Gastroesophageal sphincter (tissue), 4 donors: ENCODE measurements around the gene C1orf21. TPM values are rescaled to one million over a fixed set of nuclear protein-coding genes. Genes with fewer than 3 reads are reported as not detected.
A peak's percentile ranks its signal among the peaks of the same experiment; 100 is the strongest.

ENCODE experiments used
- ATAC-seq: fragments of 150-250 bp; one replicate; pipeline ENCODE4 v1.9.1; 2016; ENCODE audit warnings: mild to moderate bottlenecking, moderate library complexity
- H3K27ac ChIP-seq, 4 donors: fragments of 200-600 bp; sonication (generic) in 3 of 4; 1 replicate in 3 of 4; 2 replicates in 1 of 4; pipeline ENCODE4 v1.5.1; 2016 to 2019
- H3K27me3 ChIP-seq: fragments of 200-600 bp; sonication (generic); one replicate; pipeline ENCODE4 v1.5.1; 2019
- H3K36me3 ChIP-seq, 2 donors: fragments of 200-600 bp; sonication (generic); one replicate each; pipeline ENCODE4 v1.5.1; 2019; ENCODE audit warnings: control low read depth in 1 of 2
- H3K4me1 ChIP-seq, 3 donors: fragments of 200-600 bp; sonication (generic); 1 replicate in 2 of 3; 2 replicates in 1 of 3; pipeline ENCODE4 v1.5.1; 2016 to 2019; ENCODE audit warnings: control low read depth in 2 of 3
- H3K4me3 ChIP-seq, 2 donors: fragments of 200-600 bp; sonication (generic); one replicate each; pipeline ENCODE4 v1.5.1; 2019; ENCODE audit warnings: mild to moderate bottlenecking in 1 of 2, moderate library complexity in 1 of 2
- H3K9me3 ChIP-seq, 3 donors: fragments of 200-600 bp; sonication (generic); one replicate each; pipeline ENCODE4 v1.5.1; 2017 to 2019; ENCODE audit warnings: control low read depth in 2 of 3
- CTCF ChIP-seq, 4 experiments: fragments of 200-600 bp in 2 of 4; fragments of 450-650 bp in 2 of 4; sonication (generic) in 1 of 4; IDR thresholded peaks; one replicate each; pipeline ENCODE4 v1.5.1; 2017 to 2019; ENCODE audit warnings: antibody characterized with exemption in 4 of 4, mild to moderate bottlenecking in 2 of 4, moderate library complexity in 2 of 4
- EP300 ChIP-seq: sonication (generic); formaldehyde crosslinking; IDR thresholded peaks from one replicate; pipeline ENCODE4 v1.6.1; 2017; ENCODE audit warnings: antibody characterized with exemption, mild to moderate bottlenecking
- POLR2A ChIP-seq, 2 donors: fragments of 450-650 bp; IDR thresholded peaks; one replicate each; pipeline ENCODE4 v1.6.1; 2017; ENCODE audit warnings: antibody characterized with exemption in 2 of 2, mild to moderate bottlenecking in 2 of 2, moderate library complexity in 1 of 2
- POLR2AphosphoS5 ChIP-seq: sonication (generic); formaldehyde crosslinking; IDR thresholded peaks from one replicate; pipeline ENCODE4 v1.6.1; 2017; ENCODE audit warnings: antibody characterized with exemption
- WGBS, 2 donors: methylation state at CpG; one replicate each; pipeline ENCODE4 v1.1.5; 2018; ENCODE audit warnings: low coverage in 1 of 2; 5-methylcytosine and 5-hydroxymethylcytosine counted together
- total RNA-seq, 4 donors: library from RNA; depleted of rRNA; stranded (reverse); fragments of >200 nt; gene quantifications; one replicate each; pipeline ENCODE4 v1.1.0, GENCODE V29; 2016

C1orf21 gene
- total RNA-seq, 4 donors from 2014 or later: 81.4 to 167 (median 121) TPM

GRCh38 chr1:184614667-184615066, 227.8 kb downstream of the C1orf21 start:
- Histone ChIP-seq H3K4me3 (no peak overlapping the region), H3K36me3 (peaks cover 0 to 6% of the 10 kb centered on the region in 2 donors), H3K27me3 (no peaks in the 10 kb centered on the region), H3K9me3 (no peaks in the 10 kb centered on the region), H3K27ac (peak overlapping the region in 3 of 4 donors; percentile 35 to 48 (median 48)), H3K4me1 (peaks cover 4 to 55% (median 20%) of the 10 kb centered on the region in 3 donors)
- TF ChIP-seq EP300 (no peak), POLR2AphosphoS5 (no peak), CTCF (IDR thresholded peaks at IDR 0.05) (no peak), POLR2A (IDR thresholded peaks at IDR 0.05) (no peak)
- 100% methylated on average over 2 of the region's 7 CpGs; no CpG with 5 or more reads in 1 of the 2 donors for whole genome bisulfite sequencing, 2 donors
- no peak for ATAC-seq

- peaks cover 4 to 54% (median 14%) of the 10 kb centered on the region in 3 donors for H3K4me1 ChIP-seq
These were observed 228.5 kb downstream of the C1orf21 start for GRCh38 chr1:184615301-184615700.

GRCh38 chr1:184616504-184616903, 229.7 kb downstream of the C1orf21 start:
- Histone ChIP-seq H3K4me3 (no peak overlapping the region), H3K4me1 (peaks cover 9 to 54% (median 12%) of the 10 kb centered on the region in 3 donors), H3K27ac (no peak overlapping the region), H3K9me3 (no peaks in the 10 kb centered on the region), H3K36me3 (peaks cover 0 to 16% of the 10 kb centered on the region in 2 donors), H3K27me3 (no peaks in the 10 kb centered on the region)
- no peak for TF ChIP-seq POLR2AphosphoS5
- no peak for TF ChIP-seq CTCF (IDR thresholded peaks at IDR 0.05)
- no peak for TF ChIP-seq EP300
- TF ChIP-seq POLR2A (IDR thresholded peaks at IDR 0.05): no peak
- WGBS, 2 donors: 74 to 90% methylated on average over 4 of the region's 6 CpGs
- ATAC-seq: no peak

More at GRCh38 chr1:184615301-184615700, 228.5 kb downstream of the C1orf21 start:
- WGBS, 2 donors: 57 to 90% methylated on average over 3 to 5 of the region's 5 CpGs
- H3K4me3 ChIP-seq: no peak overlapping the region
- peaks cover 0 to 12% of the 10 kb centered on the region in 2 donors for H3K36me3 ChIP-seq
- no peaks in the 10 kb centered on the region for H3K9me3 ChIP-seq
- peak overlapping the region in 3 of 4 donors; percentile 35 to 48 (median 48) for H3K27ac ChIP-seq
- no peaks in the 10 kb centered on the region for H3K27me3 ChIP-seq
- ATAC-seq: peak; percentile 14
- TF ChIP-seq POLR2AphosphoS5 (no peak), EP300 (no peak)

- H3K36me3 ChIP-seq: peaks cover 0 to 16% of the 10 kb centered on the region in 2 donors
- peak overlapping the region in 1 of 4 donors; percentile 6 for H3K27ac ChIP-seq
- H3K9me3 ChIP-seq: no peaks in the 10 kb centered on the region
- TF ChIP-seq POLR2A (IDR thresholded peaks at IDR 0.05) (no peak), EP300 (no peak), POLR2AphosphoS5 (no peak), CTCF (IDR thresholded peaks at IDR 0.05) (no peak)
- 100% methylated on average over 2 of the region's 3 CpGs; no CpG with 5 or more reads in 1 of the 2 donors for WGBS, 2 donors
- peaks cover 7 to 54% (median 12%) of the 10 kb centered on the region in 3 donors for H3K4me1 ChIP-seq
- H3K4me3 ChIP-seq: no peak overlapping the region
- H3K27me3 ChIP-seq: no peaks in the 10 kb centered on the region
- ATAC-seq: no peak
These were observed 230.7 kb downstream of the C1orf21 start for GRCh38 chr1:184617433-184618029.

GRCh38 chr1:184618851-184619250, 232.0 kb downstream of the C1orf21 start:
- Histone ChIP-seq H3K27ac (peak overlapping the region in 1 of 4 donors; percentile 29), H3K36me3 (peaks cover 0 to 16% of the 10 kb centered on the region in 2 donors), H3K4me3 (no peak overlapping the region), H3K9me3 (no peaks in the 10 kb centered on the region), H3K4me1 (peaks cover 10 to 61% (median 22%) of the 10 kb centered on the region in 3 donors), H3K27me3 (no peaks in the 10 kb centered on the region)
- 94% methylated on average over 3 of the region's 3 CpGs for WGBS, 2 donors
- TF ChIP-seq POLR2AphosphoS5 (no peak), POLR2A (IDR thresholded peaks at IDR 0.05) (no peak), CTCF (IDR thresholded peaks at IDR 0.05) (no peak), EP300 (no peak)
- no peak for ATAC-seq
